ENCODE measurements around the gene NUTM2E.
"Not testable (repeated sequence)": the region's sequence is repeated elsewhere in the genome, so short reads cannot be mapped to it uniquely, and the experiment has no call there.

The NUTM2E gene, protein sequence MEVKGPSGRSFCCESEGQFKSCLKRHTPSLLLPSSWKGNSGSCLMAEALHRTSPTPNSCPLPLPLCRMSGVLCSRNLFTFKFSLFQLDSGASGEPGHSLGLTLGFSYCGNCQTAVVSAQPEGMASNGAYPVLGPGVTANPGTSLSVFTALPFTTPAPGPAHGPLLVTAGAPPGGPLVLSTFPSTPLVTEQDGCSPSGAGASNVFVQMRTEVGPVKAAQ (N-terminal part only)

DNA sequence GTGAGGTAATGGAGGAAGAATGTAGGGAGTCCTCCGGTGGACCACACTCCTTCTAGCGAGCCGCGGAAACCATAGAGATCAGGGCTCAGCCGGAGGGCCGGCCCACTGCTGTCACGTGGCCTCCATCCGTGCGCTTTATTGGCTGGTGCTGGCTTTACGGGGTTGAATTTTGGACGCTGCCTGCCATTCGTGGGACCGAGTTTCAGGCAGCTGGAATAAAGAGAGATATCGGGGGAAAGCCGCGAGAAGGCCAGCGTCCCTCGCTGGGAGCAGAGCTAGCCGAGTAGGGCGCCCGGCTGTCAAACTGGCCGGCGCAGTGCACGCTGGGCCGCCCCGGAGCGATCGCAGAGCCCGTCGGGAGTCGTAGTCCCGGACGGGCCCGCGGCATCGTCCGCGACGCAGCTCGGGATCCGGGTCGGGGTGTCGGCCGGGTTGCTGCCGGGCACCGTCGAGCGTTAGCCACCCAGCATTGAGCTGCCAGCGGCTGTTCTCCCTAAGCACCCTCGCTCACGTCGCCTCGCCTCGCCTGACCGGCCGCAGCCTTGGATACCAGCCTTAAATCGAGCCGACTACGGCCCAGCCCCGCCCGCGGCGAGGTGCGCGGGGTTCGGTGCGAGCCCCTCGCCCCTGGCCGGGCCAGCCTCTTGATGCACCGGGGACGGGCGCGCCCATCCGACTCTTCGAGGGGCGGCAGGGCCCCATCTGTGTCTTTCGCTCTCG lies at the start of gene NUTM2E:
TSS of gene NUTM2E (plus strand) at position 244 of the 720 bp plus-strand sequence. CDS start 15,002 bp downstream, outside the sequence.
- DNase-seq: peak; percentile 84

DNA sequence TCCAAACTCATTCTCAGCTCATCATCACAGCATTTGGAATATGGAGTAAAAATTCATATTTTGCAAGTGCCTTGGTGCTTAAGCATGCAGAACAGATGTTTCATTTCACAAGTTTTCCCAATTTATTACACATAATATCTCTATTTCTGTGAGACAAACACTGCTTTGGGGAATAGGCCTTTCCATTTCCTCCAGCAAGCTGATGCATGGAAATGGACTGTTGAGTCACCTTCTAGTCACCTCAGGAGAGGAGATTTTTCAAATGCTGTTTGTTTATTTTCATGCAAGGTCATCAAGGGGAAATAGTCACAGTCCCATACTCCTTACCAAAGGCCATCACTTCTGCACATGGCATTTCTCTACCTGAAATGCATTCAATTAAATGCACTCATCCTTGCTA lies 48.5 kb upstream of the NUTM2E start:
- not testable (repeated sequence) for DNase-seq

DNA sequence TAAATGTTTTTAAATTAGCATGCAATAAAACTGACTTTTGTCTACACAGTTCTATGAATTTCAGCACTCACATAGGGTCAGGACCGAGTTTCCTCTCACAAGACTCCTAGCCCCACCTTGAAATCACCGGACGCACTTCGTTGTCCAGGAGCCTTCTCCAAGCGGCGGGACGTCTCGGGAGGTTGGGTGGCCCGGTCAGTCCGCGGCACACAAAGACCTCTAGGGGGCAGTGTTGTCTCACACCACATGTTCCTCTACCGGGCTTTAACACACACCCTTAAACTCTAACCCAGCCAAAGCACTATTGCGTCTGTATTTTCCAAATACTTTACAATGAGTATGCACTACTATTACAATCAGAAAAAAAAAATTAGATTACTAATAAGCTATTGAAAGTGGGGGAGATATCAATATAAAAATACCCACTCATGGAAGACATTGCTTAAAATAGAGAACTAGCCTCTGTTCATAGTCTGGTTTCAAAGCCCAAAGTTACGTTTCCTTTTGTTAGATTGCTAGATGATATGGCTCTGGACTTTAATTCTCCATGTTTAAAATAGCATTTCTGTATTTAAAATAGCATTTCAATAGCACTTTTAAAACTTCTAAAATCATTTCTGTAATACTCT lies 47.1 kb upstream of the NUTM2E start:
- peak; percentile 92 for DNase-seq

DNA sequence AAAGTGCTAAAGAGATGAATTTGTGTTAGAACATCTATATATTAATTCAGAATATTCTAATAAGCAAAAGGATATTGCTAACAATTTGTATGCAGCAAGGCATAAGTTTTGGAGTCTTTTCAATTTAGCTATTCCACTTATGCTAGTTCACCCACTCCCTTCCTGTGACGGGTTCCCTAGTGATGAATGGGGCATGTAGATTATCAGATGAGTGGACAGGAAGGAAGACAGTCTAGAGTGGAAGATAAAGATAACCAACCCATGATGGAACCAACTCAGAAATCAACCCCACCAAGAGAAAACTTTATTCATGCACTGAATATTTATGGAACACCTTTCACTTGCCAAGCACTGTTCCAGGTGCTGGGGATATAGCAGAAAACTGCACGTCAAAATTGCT lies 46.5 kb upstream of the NUTM2E start:
- DNase-seq: peak; percentile 13

DNA sequence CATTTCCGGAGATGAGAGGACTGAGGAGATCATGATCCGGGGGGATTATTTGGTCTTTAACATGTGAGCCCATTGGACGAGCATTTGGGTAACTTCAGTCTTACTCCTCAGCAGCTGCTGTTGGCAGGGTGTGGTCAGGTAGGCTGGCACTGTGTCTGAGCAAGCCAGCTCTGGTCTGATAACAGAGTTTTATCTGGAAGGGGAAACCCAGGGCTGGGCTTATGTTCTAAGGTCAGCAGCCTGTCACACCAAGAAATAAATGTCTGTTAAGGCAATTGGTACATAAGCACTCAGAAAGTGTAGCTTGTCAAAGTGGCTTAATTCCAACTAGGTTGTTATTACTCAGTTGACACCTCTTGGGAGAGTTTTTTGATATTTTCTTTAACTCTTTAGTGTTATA lies 45.0 kb upstream of the NUTM2E start:
- DNase-seq: not testable (repeated sequence)

DNA sequence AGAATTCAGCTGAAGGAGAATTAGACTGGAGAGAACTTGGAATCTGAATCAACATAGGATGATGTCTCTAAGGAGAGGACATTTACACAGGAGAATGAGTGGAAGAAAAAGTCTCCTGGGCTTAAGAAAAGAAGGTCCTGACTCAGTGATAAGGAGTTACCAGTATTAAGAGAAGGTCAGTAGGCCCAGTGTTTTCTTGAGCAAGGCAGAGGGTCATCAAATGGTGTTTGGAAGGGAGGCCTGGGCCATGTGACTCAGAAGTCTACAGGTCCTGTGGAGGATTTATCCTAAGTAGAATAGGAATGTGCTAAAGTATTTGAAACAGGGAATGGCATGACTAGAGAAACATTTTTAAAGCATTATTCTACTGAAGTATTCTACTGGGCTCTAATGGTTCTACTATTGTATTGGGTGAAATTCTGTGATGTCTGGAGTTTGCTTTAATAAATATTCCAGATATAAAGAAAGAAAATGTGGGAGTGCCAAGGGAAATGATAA lies 39.0 kb upstream of the NUTM2E start:
- DNase-seq: not testable (repeated sequence)

DNA sequence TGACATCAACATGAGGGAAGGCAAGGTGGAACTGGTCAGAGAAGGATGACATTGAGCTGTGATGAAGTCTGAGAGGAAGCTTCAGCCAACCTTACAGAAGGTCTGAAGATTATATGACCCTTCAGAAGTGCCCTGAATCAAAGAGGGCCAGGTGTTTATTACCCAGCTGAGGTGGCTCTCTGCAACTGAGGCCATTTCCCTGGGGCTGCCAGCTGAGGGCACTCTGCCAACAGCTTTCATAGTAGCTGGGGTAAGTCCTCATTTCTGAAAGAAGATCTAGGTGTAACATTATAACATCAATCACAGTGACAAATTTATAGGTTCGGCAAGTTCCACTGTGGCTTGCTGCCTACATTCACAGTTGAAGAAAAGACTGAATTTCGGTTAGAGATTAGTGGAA lies 37.2 kb upstream of the NUTM2E start:
- not testable (repeated sequence) for DNase-seq

DNA sequence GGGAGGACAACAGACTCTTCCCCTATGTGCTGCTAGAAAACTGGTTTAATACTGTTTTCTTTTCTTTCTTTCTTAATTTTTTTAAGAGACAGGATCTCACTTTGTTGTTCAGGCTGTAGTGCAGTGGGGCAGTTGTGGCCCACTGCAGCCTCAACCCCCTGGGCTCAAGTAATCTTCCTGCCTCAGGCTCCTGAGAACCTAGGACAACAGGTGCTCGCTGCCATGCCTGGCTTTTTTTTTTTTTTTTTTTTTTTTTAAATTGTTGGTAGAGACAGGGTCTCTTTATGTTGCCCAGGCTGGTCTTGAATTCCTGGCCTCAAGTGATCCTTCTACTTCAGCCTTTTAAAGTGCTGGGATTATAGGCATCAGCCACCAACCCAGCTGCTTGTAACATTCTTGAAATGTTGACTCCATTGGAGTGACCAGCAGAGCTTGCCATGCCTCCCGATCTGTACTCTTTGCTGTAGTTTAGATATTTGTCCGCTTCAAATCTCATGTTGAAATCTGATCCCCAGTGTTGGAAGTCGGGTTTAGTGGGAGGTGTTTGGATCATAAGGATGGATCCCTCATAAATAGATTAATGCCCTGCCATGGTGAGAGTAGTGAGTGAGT lies 34.5 kb upstream of the NUTM2E start:
- not testable (repeated sequence) for DNase-seq

DNA sequence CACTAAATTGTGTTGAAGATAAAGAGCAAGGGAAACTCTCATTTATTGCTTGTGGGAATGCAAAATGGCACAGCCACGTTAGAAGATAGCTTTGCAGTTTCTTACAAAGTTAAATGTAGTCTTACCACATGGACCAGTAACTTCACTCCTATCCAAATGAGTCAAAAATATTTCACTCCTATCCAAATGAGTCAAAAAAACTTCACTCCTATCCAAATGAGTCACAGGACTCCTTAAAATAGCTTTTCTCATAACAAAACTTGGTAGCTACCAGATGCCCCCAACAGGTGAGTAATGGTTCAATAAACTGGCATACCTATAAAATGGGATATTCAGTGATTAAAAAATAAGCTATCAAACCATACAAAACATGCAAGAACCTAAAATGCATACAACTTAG lies 27.2 kb upstream of the NUTM2E start:
- not testable (repeated sequence) for DNase-seq

DNA sequence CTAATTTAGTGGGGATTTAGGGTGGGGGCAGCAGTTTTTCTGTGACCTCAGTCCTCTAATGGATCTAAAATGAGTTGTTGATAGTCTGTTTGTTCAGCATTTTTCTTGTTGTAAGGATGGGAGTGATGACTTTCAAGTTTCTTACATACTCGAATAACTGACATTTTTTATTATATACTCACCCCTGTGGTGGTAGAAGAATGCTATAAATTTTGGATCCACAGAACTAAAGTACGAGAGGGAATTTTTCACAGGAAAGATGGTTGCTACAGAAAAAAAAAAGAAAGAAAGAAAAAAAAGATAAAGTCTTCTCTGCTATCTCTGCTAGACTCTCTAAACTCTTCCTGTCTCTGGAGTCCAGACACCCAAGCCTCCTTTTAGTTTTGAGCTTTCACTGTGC lies 20.7 kb upstream of the NUTM2E start:
- DNase-seq: not testable (repeated sequence)

DNA sequence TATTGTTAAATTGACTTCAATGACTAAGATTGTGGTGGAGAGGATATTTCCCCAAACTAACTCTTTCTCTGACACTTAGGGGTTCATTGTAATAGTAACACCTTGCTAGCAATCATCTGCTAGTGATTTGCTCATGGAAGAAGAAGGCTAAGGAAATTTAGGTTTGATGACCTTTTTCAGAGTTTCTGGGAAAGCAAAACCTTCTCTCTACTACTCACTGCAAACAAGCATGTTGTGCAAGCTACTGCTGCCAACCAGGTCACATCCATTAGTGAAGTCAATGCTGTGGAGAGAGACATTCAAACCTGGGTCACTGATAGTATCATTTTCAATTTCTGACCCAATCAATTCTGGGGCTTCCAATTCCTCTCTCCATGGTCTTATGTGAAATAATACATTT lies 14.6 kb upstream of the NUTM2E start:
- not testable (repeated sequence) for DNase-seq

DNA sequence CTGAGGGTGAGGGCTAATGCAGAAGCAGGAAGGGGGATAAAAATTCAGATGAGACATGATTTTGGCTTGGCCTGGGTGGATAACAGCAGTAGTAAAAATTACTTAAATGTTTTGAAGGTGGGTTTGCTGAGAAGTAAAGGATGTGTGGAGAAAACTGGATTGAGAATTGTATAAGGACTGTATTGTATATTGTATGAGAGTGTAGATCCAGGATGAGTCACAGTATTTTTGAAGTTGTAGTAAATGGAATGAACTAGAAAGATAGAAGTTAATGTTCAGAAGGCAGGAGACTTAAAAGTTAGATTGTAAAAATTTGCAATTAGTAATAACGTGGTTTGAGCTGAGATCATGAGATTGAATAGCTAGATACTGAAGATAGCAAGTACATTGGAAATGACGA lies 10.2 kb upstream of the NUTM2E start:
- not testable (repeated sequence) for DNase-seq

DNA sequence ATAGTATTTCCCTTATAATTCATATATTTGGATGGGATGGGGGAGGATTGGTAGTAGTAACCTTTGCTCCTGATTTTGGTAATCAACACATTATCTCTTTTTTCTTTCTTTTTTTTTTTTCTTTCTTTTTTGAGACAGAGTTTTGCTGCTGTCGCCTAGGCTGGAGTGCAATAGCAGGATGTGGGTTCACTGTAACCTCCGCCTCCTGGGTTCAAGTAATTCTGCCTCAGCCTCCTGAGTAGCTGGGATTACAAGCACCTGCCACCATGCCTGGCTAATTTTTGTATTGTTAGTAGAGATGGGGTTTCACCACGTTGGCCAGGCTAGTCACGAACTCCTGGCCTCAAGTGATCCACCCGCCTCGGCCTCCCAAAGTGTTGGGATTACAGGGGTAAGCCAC lies 3.2 kb upstream of the NUTM2E start:
- not testable (repeated sequence) for DNase-seq

DNA sequence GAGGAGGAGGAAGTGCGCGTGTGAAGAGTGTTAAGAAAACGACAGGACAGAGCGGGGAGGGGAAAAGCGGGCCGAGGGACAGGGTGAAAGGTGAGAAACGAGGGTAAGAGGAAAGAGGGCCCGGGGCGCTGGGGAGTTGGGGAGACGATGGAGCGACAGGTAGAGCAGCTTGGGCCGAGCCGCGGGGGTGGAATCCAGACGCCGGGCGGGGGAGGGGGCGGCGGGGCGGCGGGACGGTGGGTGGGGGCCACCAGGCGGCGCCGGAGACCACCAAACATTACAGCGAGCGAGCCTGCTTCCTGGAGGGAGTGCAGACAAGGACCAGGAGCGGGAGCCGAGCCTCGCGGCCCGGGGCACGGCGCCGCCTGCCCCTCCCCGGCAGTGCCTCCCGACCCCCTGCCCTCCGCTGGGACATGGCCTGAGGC lies 940 bp upstream of the NUTM2E start:
- DNase-seq: not testable (repeated sequence)

DNA sequence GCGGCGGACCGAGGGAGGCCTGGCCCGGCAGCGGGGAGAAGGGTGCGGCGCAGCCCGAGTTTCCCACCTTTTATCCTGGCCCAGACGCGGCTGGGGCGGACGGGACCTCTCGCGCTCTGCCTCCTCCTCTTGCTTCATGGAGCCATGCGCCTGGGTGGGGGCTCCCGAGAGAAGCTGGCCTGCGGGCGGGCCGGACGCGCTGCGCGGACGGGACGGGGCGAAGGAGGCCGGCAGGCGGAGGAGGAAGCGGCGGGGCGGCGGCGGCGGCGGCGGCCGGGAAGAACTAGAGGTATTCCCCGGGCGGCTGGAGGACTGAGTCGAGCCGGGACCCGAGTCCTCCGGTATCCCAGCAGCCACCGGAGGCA lies 426 bp upstream of the NUTM2E start:
- not testable (repeated sequence) for DNase-seq

DNA sequence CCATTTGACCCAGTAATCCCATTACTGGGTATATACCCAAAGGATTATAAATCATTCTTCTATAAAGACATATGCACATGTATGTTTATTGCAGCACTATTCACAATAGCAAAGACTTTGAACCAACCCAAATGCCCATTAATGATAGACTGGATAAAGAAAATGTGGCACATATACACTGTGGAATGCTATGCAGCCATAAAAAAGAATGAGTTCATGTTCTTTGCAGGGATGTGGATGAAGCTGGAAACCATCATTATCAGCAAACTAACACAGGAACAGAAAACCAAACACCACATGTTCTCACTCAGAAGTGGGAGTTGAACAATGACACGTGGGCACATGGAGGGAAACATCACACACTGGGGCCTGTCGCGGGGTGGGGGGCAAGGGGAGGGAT lies 7.3 kb downstream of the NUTM2E start:
- not testable (repeated sequence) for DNase-seq

DNA sequence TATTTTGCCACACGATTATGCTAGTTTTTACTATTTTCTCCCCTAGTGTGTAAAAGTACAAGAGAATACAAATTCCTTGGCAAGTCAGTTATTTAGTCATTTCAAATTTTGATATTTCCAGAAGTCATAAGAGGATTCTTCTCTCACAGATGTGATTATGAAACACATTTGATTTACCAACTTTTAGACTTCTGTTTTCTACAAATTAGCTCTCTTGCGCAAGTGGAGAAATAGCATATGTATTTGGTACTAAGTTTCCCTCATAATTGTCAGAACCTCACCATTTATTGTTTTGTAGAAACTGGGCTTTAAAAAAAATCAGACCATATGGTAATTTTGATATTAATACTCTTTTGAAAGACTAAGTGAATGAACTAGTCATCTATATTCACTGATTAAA lies 9.4 kb downstream of the NUTM2E start:
- DNase-seq: not testable (repeated sequence)

DNA sequence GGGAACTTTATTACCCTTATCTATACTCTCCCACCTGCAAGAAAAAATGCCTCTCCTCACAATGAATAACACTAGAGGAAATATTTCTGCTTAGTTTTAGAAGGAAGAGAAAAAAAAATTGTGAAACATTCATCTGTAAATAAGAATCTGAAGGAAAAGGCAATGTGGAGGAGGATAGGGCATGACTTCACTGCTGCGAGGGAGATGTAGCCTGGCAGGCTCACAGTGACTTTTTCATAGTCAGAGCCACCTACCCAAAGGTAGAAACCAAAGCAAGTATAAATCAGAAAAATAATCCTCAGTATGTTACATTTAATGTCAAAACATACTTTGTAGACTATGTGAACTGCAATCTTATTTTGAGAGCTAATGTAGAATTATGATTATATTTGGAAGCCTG lies 10.4 kb downstream of the NUTM2E start:
- DNase-seq: not testable (repeated sequence)

DNA sequence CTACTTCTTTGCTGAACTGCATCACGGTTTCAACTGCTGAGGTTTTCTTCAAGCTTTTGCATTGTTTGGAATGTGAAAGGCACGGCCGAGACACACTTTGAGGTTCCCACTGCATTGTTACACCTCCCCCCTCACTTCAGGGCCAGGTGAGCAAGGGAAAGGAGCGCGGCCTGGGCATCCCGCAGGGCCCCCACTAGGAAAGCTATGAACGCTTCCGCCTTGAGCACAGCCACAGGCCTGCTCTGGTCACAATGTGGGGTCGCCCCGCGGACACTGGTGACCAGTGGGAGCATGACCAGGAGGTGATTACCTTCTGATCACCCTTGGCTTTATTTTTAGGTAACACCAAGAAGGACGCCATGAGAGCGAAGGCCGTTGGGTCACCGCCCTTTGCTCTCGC lies 11.9 kb downstream of the NUTM2E start:
- DNase-seq: not testable (repeated sequence)

DNA sequence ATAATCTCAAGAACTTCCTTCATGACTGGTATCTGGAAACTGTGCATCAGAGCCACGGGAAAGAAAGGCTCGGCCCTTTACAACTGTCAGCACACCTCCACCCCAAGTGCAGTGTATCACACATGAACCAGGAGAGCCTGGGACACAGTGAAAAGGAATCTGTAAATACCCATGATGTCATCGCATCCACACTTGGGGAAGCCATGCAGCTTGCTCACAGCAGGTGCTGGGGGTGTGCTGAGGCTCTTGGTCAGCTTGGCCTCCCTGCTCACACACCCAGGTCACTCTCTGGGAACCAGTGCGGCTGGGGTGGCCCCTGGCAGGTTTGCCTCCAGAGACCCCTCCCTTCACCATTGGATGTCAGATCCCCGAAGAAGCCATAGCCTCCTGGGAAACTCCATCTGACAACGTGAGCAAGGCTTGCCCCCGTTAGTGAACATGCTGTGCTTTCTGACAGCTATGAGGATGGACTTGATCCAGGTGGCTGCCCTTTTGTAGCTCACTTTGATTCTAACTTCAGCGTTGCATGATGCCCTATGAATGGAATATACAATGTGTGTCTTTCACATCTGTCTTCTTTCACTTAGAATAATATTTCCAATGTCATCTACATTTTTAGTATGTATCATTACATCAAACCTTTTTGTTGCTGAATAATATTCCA lies 26.8 kb downstream of the NUTM2E start:
- not testable (repeated sequence) for DNase-seq

DNA sequence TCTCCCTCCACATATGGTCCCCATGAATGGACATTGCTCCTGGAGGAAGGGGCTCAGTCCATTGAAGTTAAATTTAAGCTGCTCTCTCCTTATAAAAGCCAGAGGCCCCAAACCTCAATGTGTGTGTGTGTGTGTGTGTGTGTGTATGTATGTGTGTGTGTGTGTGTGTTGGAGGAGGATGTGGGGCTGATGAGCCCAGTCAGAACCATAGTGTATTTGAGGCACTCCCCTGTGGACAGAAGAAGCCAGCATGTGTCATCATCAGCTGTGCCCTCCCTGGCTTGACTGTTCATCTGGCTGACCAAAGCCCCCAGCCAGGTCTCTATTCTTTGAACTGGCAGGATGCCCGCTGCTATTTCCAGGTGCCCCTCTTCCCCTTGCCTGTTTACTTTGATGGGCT lies 35.7 kb downstream of the NUTM2E start:
- DNase-seq: not testable (repeated sequence)

DNA sequence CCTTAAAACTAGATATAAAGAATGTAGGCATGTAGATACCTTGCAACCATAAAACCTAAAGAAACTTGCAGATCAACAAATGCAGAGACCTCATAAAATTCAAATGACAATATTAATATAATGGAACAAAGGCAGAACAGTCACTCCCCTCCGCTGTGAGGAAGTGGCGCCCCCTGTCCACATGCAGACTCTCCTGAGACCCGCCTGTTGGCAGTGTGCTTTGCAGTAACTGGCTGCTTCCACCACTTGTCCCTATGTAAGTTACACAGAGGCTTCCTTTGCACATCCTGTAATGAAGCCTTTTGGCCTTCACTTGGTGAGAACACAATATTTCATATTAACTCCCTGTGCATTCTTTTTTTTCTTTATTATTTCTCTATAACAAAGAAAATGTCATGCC lies 36.3 kb downstream of the NUTM2E start:
- DNase-seq: peak; percentile 36
